Left forelimb (tissue), 1 donor: Measurements from ENCODE around the gene ATP5PO.

ENCODE experiments used
- DNase-seq: peaks from one replicate; pipeline ENCODE4 v3.0.0-alpha.2; 2018; ENCODE audit warnings: low spot score

The ATP5PO gene

GRCh38 chr21:33915368-33916199 lies at the start of gene ATP5PO:
Gene ATP5PO (minus strand): TSS chr21:33915804. CDS start chr21:33915763, 41 bp downstream.
- peak; percentile 97 for DNase-seq

DNA sequence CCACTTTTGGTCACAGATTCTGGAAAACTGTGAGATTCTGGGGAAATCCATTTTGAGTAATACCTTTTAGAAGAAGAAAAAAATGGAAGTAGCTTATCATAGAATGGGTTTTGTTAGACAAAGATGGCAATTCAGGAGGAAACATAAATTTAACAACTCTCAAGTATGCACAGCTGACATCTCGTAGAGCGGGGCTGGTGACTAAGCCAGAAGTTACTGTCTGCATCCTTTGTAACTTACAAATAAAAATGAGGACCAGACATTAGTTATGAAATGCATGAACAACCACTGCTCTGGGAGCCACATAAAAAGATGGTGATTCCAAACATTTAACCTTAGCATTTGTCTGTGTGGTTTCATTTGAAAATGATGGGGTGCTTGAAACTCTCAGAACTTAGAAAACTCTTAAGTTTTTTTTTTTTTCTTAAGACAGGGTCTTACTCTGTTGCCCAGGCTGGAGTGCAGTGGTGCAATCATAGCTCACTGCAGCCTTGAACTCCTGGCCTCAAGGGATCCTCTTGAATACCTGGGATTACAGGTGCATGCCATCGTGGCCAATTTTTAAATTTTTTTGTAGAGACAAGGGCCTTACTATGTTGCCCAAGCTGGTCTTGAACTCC lies 49.2 kb upstream of the ATP5PO start:
- no peak for DNase-seq

DNA sequence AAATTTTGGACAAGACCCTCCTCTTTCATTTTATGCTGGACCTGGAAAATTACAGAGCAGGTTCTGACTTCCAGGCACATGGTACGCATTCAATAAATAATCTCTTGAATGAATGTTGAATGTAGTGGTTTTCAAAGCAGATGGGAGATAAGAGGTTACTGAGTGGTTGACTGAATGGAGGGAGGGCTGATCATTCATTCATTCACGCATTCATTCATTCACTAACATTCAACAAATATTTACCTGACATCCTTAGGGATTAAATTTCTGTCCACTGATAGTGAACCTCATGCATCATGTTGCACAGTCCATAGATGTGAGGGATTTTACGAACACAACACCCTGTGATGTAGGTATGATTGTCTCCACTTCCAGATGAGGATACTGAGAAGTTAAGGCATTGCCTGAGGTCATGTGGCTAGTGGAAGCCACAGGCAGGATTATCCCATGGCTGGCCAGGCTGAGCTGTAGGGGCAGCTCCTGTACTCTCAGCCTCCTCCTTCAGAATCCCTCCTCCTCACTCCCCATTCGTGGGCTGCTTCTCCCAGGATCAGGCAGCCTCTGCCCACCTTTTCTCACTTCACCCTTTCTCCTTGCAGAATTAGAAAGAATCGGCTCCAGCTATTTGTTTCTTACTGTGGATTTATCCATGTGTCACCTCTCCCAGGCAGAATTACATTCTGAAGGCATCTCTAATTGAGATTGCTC lies 48.4 kb upstream of the ATP5PO start:
- no peak for DNase-seq

DNA sequence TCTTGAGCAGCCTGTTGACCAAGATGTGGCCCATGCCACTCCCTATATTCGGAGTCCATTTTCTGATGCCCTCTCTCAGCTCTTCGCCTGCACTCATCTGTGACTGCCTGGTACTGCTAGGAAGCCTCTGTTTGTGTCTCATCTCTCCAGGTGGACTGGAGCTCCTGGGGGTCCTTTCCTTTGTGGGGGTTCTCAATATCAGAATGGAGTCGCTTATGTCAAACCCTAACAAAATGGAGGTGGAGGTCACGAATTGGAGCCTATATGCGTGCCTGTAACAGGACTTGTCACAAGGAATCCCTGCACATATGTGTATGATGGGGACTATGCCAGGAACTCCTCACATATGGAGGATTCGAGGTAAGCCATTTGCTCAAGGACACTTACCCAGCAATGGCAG lies 46.7 kb upstream of the ATP5PO start:
- no peak for DNase-seq

- DNase-seq, result no peak
Observed at GRCh38 chr21:33961061-33961460, 45.5 kb upstream of the ATP5PO start.

GRCh38 chr21:33959680-33960079 lies 44.1 kb upstream of the ATP5PO start:
- no peak for DNase-seq

DNA sequence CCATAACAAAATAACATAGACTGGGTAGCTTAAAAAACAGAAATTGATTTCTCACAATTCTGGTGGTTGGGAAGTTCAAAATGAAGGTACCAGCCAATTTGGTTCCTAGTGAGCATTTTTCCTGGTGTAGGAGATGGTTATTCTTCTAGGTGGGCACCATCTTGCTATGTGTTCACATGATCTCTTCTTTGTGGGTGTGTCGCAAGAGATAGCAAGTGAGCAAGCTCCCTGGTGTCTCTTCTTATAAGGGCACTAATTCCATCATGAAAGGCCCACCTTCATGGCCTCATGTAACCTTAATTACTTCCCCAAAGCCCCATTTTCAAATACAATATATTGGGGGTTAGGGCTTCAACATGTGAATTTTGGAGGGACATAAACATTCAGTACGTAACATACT lies 38.8 kb upstream of the ATP5PO start:
- DNase-seq, result no peak

- no peak for DNase-seq
Observed at GRCh38 chr21:33951276-33952178, 35.9 kb upstream of the ATP5PO start.

GRCh38 chr21:33950431-33951079 lies 35.0 kb upstream of the ATP5PO start:
- no peak for DNase-seq

GRCh38 chr21:33949516-33950430 lies 34.2 kb upstream of the ATP5PO start:
- no peak for DNase-seq

DNA sequence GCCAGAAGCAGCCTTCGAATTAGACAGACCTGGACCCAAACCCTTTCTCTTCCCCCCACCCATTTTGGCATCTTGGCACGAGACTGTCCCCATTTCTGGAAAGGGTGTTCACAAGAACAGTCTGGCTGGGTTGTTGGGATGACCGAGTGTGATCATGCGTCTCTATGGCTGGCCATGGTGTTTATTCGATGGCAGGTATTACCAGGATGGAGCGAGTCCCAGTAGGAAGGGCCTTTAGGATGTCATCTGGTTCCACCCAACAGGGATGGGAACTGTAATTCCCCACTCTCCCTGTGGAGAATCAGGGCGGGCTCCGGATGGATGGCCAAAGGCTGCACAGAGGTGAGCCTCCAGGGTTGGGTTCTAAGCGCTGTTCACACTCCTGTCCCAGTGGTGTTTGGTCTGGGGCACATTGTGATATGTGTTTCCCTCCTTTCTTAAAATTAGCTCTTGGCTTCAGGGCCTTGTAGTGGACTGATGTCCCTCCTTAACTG lies 33.4 kb upstream of the ATP5PO start:
- no peak for DNase-seq

GRCh38 chr21:33948096-33948950 lies 32.7 kb upstream of the ATP5PO start:
- DNase-seq, result no peak

DNA sequence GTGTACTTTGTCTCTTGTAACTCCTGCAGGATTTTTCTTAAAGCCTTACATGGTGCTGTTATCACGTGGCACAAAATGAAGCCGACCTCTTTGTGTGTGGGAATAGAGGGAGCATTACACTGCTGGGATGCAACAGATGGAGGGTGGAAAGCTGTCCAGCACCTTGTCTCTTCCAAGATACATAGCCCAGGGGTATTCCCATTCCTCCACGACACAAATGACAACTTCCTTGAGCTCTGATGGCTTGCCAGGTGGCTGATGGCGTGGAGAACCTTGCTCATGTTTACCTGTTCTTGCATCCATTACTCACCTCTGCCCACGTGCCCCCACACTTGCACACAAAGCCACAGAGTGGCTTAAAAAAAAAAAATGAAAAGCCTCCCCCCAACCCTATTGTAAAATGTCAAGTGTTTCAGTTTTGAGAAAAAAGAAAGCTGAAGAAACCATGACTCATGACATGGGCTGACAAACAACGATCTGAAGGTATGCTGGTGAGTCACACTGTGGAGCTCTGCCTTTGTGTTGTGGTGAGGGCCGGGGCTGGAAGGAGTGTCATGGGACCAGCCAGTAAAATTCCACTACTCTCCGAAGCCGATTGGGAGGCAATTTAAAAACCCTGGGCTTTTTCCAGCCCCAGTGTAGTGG lies 32.0 kb upstream of the ATP5PO start:
- DNase-seq, result no peak

- no peak for DNase-seq
Observed at GRCh38 chr21:33945652-33946270, 30.2 kb upstream of the ATP5PO start.

DNA sequence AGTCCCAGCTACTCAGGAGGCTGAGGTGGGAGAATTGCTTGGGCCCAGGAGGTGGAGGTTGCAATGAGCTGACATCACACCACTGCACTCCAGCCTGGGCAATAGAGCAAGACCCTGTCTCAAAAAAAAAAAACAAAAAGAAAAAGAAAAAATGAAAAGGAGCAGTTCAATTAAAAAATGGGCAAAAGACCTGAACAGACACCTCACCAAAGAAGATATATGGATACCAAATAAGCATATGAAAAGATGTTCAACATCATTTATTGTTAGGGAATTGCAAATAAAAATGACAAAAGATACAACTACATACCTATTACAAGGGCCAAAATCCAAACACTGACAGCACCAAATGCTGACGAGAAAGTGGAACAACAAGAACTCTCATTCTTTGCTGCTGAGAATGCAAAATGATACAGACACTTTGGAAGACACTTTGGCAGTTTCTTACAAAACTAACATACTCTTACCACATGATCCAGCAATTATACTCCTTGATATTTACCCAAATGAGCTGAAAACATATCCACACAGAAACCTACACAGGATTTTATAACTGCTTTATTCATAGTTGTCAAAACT lies 28.7 kb upstream of the ATP5PO start:
- DNase-seq, result no peak

DNA sequence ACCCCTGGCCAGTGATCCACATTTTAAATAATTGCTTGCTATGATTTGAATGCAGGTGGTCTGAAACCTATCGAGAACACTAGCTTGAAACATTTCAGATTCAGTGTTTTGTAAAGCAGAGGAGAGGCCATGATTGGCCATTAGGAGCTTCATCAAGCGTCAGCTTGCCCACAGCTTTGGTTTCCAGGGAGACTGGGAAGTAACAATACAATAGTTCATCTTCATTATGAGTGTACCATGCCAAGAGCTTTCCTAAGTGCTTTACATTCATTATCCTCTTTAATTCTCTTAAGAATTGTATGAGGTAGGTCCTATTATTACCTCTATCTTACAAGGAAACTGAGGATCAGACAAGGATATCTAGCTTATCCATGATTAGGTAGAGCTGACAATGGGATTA lies 27.7 kb upstream of the ATP5PO start:
- DNase-seq, result no peak

- no peak for DNase-seq
Observed at GRCh38 chr21:33942426-33942825, 26.8 kb upstream of the ATP5PO start.

DNA sequence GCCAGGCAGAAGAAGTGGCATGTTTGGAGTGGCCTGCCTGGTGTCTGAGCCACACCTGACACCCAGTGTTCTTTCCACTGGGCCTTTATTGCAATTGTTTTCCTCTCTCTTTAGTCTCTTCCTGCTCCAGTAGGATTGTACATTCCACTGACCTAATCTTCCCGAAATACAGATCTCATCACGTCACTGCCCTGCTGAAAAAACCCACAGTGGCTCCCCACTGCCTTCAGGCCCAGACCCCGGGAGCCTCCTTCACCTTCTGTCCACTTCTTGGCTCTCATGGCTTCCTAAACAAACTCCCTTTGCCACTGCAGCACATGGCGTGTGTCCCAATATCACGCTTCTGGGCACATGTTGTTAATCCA lies 25.3 kb upstream of the ATP5PO start:
- DNase-seq, result no peak
